Sigmoid colon (tissue), 4 donors: ENCODE data around the gene STRA6.

Experiments used
- EP300 ChIP-seq, 4 donors: sonication (generic); formaldehyde crosslinking; IDR thresholded peaks; one replicate each; pipeline ENCODE4 v1.6.1; 2017; ENCODE audit warnings: antibody characterized with exemption in 4 of 4
- POLR2A ChIP-seq, 2 donors: fragments of 450-650 bp; IDR thresholded peaks; one replicate each; pipeline ENCODE4 v1.6.1; 2016; ENCODE audit warnings: antibody characterized with exemption in 2 of 2, mild to moderate bottlenecking in 2 of 2, moderate library complexity in 2 of 2
- POLR2AphosphoS5 ChIP-seq, 4 donors: sonication (generic); formaldehyde crosslinking; IDR thresholded peaks; one replicate each; pipeline ENCODE4 v1.6.1; 2017; ENCODE audit warnings: antibody characterized with exemption in 4 of 4
- TF ChIP-seq, protein P1 (sequence below), 4 experiments: fragments of 450-650 bp in 3 of 4; fragments of 200-600 bp in 1 of 4; IDR thresholded peaks; one replicate each; pipeline ENCODE4 v1.5.1; 2016 to 2019; ENCODE audit warnings: antibody characterized with exemption in 4 of 4, mild to moderate bottlenecking in 3 of 4, moderate library complexity in 2 of 4

DNA sequence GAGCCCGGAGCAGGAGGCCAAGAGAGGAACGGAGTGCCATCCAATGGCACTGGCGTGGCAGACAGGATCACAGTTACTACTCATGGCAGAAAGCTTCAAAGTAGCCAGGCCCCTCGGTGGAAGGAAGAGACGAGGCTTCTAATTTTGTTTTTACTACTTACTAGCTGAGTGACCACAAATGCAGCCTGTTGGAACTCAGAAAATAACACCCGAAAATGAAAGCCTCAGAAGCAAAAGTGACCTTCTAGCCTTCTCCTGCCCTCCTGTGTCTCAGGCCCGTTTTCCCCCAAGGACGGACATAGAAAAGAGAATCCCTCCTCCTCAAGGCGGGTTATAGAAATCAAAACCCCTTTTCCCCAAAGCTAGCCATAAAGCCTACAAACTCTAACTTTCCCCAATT is 9.9 kb upstream of the STRA6 start:
- TF ChIP-seq, protein P1, sequence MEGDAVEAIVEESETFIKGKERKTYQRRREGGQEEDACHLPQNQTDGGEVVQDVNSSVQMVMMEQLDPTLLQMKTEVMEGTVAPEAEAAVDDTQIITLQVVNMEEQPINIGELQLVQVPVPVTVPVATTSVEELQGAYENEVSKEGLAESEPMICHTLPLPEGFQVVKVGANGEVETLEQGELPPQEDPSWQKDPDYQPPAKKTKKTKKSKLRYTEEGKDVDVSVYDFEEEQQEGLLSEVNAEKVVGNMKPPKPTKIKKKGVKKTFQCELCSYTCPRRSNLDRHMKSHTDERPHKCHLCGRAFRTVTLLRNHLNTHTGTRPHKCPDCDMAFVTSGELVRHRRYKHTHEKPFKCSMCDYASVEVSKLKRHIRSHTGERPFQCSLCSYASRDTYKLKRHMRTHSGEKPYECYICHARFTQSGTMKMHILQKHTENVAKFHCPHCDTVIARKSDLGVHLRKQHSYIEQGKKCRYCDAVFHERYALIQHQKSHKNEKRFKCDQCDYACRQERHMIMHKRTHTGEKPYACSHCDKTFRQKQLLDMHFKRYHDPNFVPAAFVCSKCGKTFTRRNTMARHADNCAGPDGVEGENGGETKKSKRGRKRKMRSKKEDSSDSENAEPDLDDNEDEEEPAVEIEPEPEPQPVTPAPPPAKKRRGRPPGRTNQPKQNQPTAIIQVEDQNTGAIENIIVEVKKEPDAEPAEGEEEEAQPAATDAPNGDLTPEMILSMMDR (IDR thresholded peaks at IDR 0.05): no peak
- no peak for TF ChIP-seq EP300 (IDR thresholded peaks at IDR 0.05)
- TF ChIP-seq POLR2A (IDR thresholded peaks at IDR 0.05): no peak
- TF ChIP-seq POLR2AphosphoS5 (IDR thresholded peaks at IDR 0.05): no peak
